ENCODE data around the gene CAPN8.

CAPN8 gene

GRCh38 chr1:223702735-223703667, 37.5 kb upstream of the CAPN8 start:
- DNase-seq (ENCODE audit: low read depth), result peak; percentile 71

- peak; percentile 97 for DNase-seq (ENCODE audit: low read depth)
These were observed 35.6 kb upstream of the CAPN8 start for GRCh38 chr1:223700942-223701637.

- DNase-seq (ENCODE audit: low read depth), result no peak
These were observed 35.0 kb upstream of the CAPN8 start for GRCh38 chr1:223700388-223700918.

- no peak for DNase-seq (ENCODE audit: low read depth)
These were observed 30.4 kb upstream of the CAPN8 start for GRCh38 chr1:223695941-223696340.

GRCh38 chr1:223695014-223695548, 29.6 kb upstream of the CAPN8 start:
- no peak for DNase-seq (ENCODE audit: low read depth)

GRCh38 chr1:223691121-223691520, 25.6 kb upstream of the CAPN8 start:
- no peak for DNase-seq (ENCODE audit: low read depth)

- DNase-seq (ENCODE audit: low read depth), result no peak
These were observed 18.9 kb upstream of the CAPN8 start for GRCh38 chr1:223684488-223684792.

GRCh38 chr1:223683586-223684487, 18.3 kb upstream of the CAPN8 start:
- no peak for DNase-seq (ENCODE audit: low read depth)

- DNase-seq (ENCODE audit: low read depth), result no peak
These were observed 17.0 kb upstream of the CAPN8 start for GRCh38 chr1:223682502-223682901.

GRCh38 chr1:223680188-223680587, 14.7 kb upstream of the CAPN8 start:
- no peak for DNase-seq (ENCODE audit: low read depth)

- no peak for DNase-seq (ENCODE audit: low read depth)
These were observed 13.3 kb upstream of the CAPN8 start for GRCh38 chr1:223678841-223679240.

- no peak for DNase-seq (ENCODE audit: low read depth)
These were observed 8.8 kb upstream of the CAPN8 start for GRCh38 chr1:223674119-223674890.

GRCh38 chr1:223670458-223671159, 5.1 kb upstream of the CAPN8 start:
- DNase-seq (ENCODE audit: low read depth), result peak; percentile 20

- no peak for DNase-seq (ENCODE audit: low read depth)
These were observed 3.7 kb upstream of the CAPN8 start for GRCh38 chr1:223669003-223669795.

- DNase-seq (ENCODE audit: low read depth), result peak; percentile 6
These were observed 2.1 kb upstream of the CAPN8 start for GRCh38 chr1:223667484-223668182.

- DNase-seq (ENCODE audit: low read depth), result no peak
These were observed 1.4 kb downstream of the CAPN8 start for GRCh38 chr1:223664106-223664505.

- DNase-seq (ENCODE audit: low read depth), result no peak
These were observed 2.6 kb downstream of the CAPN8 start for GRCh38 chr1:223662943-223663342.

GRCh38 chr1:223659711-223660110, 5.8 kb downstream of the CAPN8 start:
- DNase-seq (ENCODE audit: low read depth), result no peak

- no peak for DNase-seq (ENCODE audit: low read depth)
These were observed 7.5 kb downstream of the CAPN8 start for GRCh38 chr1:223657978-223658377.

All from stromal cell of bone marrow (primary cell).